KMS-11 (cell line): Measurements from ENCODE around the gene CDK14.

Experiments used
- H2AFZ ChIP-seq: fragments of 200-600 bp; sonication (generic); 2 replicates; pipeline ENCODE4 v1.6.1; 2016; ENCODE audit warnings: antibody characterized with exemption, mixed run types, low read depth
- H3K27ac ChIP-seq: fragments of 200-600 bp; sonication (generic); 2 replicates; pipeline ENCODE4 v1.6.1; 2016; ENCODE audit warnings: mild to moderate bottlenecking, mixed run types
- H3K27me3 ChIP-seq: fragments of 200-600 bp; sonication (generic); 2 replicates; pipeline ENCODE4 v1.6.1; 2017; ENCODE audit warnings: mild to moderate bottlenecking, low read depth, mixed run types, moderate library complexity; ENCODE audit not compliant: insufficient read depth
- H3K36me3 ChIP-seq: fragments of 200-600 bp; sonication (generic); 2 replicates; pipeline ENCODE4 v1.6.1; 2017; ENCODE audit warnings: mild to moderate bottlenecking, mixed run types; ENCODE audit not compliant: insufficient read depth
- H3K4me1 ChIP-seq: fragments of 200-600 bp; sonication (generic); 2 replicates; pipeline ENCODE4 v1.6.1; 2016; ENCODE audit warnings: mild to moderate bottlenecking, low read depth, mixed run types; ENCODE audit not compliant: poor library complexity, severe bottlenecking
- H3K4me2 ChIP-seq: fragments of 200-600 bp; sonication (generic); 2 replicates; pipeline ENCODE4 v1.7.0; 2016; ENCODE audit warnings: mild to moderate bottlenecking, mixed run types
- H3K4me3 ChIP-seq: fragments of 200-600 bp; sonication (generic); IDR thresholded peaks from 2 replicates; pipeline ENCODE4 v1.6.1; 2017; ENCODE audit warnings: low read depth, low read length, mixed read lengths; ENCODE audit not compliant: insufficient read depth
- H3K79me2 ChIP-seq: fragments of 200-600 bp; sonication (generic); 2 replicates; pipeline ENCODE4 v1.6.1; 2016; ENCODE audit warnings: low read depth, mixed run types; ENCODE audit not compliant: insufficient read depth
- H3K9ac ChIP-seq: fragments of 200-600 bp; sonication (generic); 2 replicates; pipeline ENCODE4 v1.6.1; 2016; ENCODE audit warnings: mild to moderate bottlenecking, mixed run types
- H4K20me1 ChIP-seq: fragments of 200-600 bp; sonication (generic); 2 replicates; pipeline ENCODE4 v1.6.1; 2016; ENCODE audit warnings: mild to moderate bottlenecking, mixed run types; ENCODE audit not compliant: insufficient read depth
- TF ChIP-seq, protein P1 (sequence below): fragments of 200-600 bp; sonication (generic); conservative IDR thresholded peaks from 2 replicates; pipeline ENCODE4 v1.6.1; 2017; ENCODE audit warnings: low read depth, mild to moderate bottlenecking, antibody characterized with exemption, low read length, moderate library complexity, mixed read lengths

The CDK14 gene

DNA sequence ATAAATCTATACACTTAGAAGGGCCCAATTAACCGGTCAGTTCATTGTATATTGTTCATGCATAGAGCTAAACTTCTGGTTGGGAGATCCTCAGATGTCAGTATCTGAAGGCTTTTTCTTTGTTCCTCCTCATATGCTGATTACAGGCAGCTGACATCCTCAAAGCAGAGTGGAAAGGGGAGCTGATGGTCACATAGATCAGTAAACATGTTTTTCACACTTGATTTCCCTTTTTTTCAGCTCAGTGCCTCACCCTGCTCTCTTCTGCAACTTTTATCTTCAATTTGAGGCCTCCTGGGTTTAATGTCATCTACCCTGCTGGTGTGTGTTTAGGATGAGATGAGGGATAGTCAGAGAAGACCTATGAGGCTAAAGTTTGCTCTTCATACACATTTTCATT lies 370.2 kb downstream of the CDK14 start:
- Histone ChIP-seq H3K36me3 (no peaks in the 10 kb centered on the region), H3K4me3 (no peak overlapping the region), H4K20me1 (no peaks in the 10 kb centered on the region), H3K4me2 (no peak overlapping the region), H3K9ac (no peak overlapping the region), H3K4me1 (no peaks in the 10 kb centered on the region), H2AFZ (no peak overlapping the region), H3K27ac (no peak overlapping the region), H3K79me2 (no peaks in the 10 kb centered on the region), H3K27me3 (no peaks in the 10 kb centered on the region)
- TF ChIP-seq, protein P1, sequence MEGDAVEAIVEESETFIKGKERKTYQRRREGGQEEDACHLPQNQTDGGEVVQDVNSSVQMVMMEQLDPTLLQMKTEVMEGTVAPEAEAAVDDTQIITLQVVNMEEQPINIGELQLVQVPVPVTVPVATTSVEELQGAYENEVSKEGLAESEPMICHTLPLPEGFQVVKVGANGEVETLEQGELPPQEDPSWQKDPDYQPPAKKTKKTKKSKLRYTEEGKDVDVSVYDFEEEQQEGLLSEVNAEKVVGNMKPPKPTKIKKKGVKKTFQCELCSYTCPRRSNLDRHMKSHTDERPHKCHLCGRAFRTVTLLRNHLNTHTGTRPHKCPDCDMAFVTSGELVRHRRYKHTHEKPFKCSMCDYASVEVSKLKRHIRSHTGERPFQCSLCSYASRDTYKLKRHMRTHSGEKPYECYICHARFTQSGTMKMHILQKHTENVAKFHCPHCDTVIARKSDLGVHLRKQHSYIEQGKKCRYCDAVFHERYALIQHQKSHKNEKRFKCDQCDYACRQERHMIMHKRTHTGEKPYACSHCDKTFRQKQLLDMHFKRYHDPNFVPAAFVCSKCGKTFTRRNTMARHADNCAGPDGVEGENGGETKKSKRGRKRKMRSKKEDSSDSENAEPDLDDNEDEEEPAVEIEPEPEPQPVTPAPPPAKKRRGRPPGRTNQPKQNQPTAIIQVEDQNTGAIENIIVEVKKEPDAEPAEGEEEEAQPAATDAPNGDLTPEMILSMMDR = no peak

GRCh38 chr7:90968871-90969270 lies 372.8 kb downstream of the CDK14 start:
- H3K4me1 ChIP-seq = no peaks in the 10 kb centered on the region
- H3K4me2 ChIP-seq = no peak overlapping the region
- H3K36me3 ChIP-seq = no peaks in the 10 kb centered on the region
- no peak overlapping the region for H2AFZ ChIP-seq
- H3K4me3 ChIP-seq = no peak overlapping the region
- H4K20me1 ChIP-seq = no peaks in the 10 kb centered on the region
- no peaks in the 10 kb centered on the region for H3K27me3 ChIP-seq
- no peaks in the 10 kb centered on the region for H3K79me2 ChIP-seq
- TF ChIP-seq, protein P1 = no peak
- H3K9ac ChIP-seq = no peak overlapping the region
- no peak overlapping the region for H3K27ac ChIP-seq

DNA sequence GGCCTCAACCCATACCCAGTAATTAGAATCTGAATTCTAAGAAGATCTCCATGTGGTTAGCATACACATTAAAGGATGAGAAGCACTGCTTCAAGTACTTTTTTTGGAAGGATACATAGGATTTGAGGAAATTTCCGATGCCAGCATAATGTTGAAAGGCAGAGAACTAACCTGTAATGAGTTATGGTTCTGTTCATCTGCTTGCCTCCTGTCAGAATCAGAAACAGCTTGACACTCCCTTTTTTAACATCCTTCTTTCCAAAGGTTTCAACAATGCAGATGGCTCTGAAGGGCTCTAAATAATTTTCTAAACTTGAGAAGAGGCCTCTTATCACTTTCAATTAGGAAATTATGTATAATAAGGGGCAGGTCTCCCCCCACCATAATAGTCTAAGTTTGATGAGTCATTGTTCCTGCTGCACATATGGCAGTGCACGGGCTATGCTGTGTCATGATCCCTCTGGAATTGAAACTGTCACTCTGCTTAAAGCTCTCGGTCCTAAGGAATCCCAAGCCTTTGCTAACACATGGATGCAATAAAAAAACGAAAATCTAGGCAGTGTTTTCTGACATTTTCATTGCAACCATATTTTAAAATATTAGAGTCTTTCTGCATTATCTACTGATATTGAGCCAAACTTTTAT lies 376.9 kb downstream of the CDK14 start:
- Histone ChIP-seq H2AFZ (no peak overlapping the region), H3K36me3 (peaks cover 5% of the 10 kb centered on the region; the same call in 1 of the 2 replicates), H3K27ac (no peak overlapping the region), H3K4me3 (no peak overlapping the region), H3K9ac (no peak overlapping the region), H4K20me1 (no peaks in the 10 kb centered on the region), H3K4me2 (no peak overlapping the region), H3K79me2 (peaks cover 4% of the 10 kb centered on the region; the same call in 1 of the 2 replicates), H3K4me1 (no peaks in the 10 kb centered on the region), H3K27me3 (no peaks in the 10 kb centered on the region)
- TF ChIP-seq, protein P1 = no peak

DNA sequence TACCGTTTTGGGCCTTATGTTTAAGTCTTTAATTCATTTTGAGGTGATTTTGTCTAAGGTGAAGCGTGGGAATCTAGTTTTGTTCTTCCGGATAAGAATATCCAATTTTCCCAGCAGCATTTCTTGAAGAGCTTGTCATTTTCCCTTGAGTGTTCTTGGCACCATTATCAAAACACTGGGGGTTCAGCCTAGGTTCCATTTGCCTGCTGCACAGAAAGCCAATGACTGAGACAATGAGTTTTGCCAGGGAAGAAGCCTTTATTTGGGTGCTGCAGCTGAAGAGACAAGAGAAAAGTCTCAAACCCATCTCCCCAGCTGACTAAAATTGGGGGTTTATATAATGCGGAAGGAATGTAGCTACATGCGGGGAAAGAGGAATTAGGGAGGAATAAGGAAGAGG lies 380.9 kb downstream of the CDK14 start:
- Histone ChIP-seq H3K9ac (no peak overlapping the region), H2AFZ (no peak overlapping the region), H4K20me1 (no peaks in the 10 kb centered on the region), H3K27ac (no peak overlapping the region), H3K4me2 (no peak overlapping the region), H3K36me3 (peaks cover 5% of the 10 kb centered on the region; the same call in 1 of the 2 replicates), H3K27me3 (no peaks in the 10 kb centered on the region), H3K4me3 (no peak overlapping the region), H3K79me2 (peaks cover 4% of the 10 kb centered on the region; the same call in 1 of the 2 replicates), H3K4me1 (peaks cover 37% of the 10 kb centered on the region)
- TF ChIP-seq, protein P1 = no peak
